Lower lobe of right lung (tissue), 2 donors: ENCODE measurements around the gene CTCF. TPM values are rescaled to one million over a fixed set of nuclear protein-coding genes. Genes with fewer than 3 reads are reported as not detected.

ENCODE experiments used
- ATAC-seq, 2 donors: fragments of 200-7000 bp; cut with Tn5 transposase; one replicate each; pipeline ENCODE4 v1.9.1; 2020 to 2022; ENCODE audit warnings: mild to moderate bottlenecking in 2 of 2, moderate library complexity in 2 of 2
- DNase-seq: peaks from one replicate; pipeline ENCODE4 v3.0.0-alpha.2; 2020
- H3K27ac ChIP-seq: fragments of 200-600 bp; one replicate; pipeline ENCODE4 v1.8.0; 2022
- H3K27me3 ChIP-seq: fragments of 200-600 bp; one replicate; pipeline ENCODE4 v1.8.0; 2022; ENCODE audit warnings: low read depth
- H3K36me3 ChIP-seq: fragments of 200-600 bp; one replicate; pipeline ENCODE4 v1.8.0; 2022; ENCODE audit warnings: mild to moderate bottlenecking
- H3K4me1 ChIP-seq: fragments of 200-600 bp; one replicate; pipeline ENCODE4 v1.8.0; 2022
- H3K4me3 ChIP-seq: fragments of 200-600 bp; one replicate; pipeline ENCODE4 v1.8.0; 2022; ENCODE audit warnings: mild to moderate bottlenecking
- H3K9me3 ChIP-seq: fragments of 200-600 bp; one replicate; pipeline ENCODE4 v1.8.0; 2022
- intact Hi-C: fragments of 100-400 bp; cut with DNase I; formaldehyde crosslinking; loops from one replicate; pipeline ENCODE4 v1.11.0; 2022
- total RNA-seq: library from RNA; stranded (reverse); fragmentation: NEBNext Ultra II Directional; extraction: Animal tissue kit (Norgen Biotek cat#: 25700); gene quantifications from one replicate; pipeline ENCODE4 v1.2.1, GENCODE V29; 2021
- TF ChIP-seq, protein P1 (sequence below): fragments of 200-600 bp; IDR thresholded peaks from one replicate; pipeline ENCODE4 v1.8.0; 2022; ENCODE audit warnings: antibody characterized with exemption, mild to moderate bottlenecking
- donor health status: DM: no; HTN: yes; CAD: no; lungs with severe emphysema.

The CTCF gene
- total RNA-seq, 1 donor from 2014 or later = 36.2 TPM

DNA sequence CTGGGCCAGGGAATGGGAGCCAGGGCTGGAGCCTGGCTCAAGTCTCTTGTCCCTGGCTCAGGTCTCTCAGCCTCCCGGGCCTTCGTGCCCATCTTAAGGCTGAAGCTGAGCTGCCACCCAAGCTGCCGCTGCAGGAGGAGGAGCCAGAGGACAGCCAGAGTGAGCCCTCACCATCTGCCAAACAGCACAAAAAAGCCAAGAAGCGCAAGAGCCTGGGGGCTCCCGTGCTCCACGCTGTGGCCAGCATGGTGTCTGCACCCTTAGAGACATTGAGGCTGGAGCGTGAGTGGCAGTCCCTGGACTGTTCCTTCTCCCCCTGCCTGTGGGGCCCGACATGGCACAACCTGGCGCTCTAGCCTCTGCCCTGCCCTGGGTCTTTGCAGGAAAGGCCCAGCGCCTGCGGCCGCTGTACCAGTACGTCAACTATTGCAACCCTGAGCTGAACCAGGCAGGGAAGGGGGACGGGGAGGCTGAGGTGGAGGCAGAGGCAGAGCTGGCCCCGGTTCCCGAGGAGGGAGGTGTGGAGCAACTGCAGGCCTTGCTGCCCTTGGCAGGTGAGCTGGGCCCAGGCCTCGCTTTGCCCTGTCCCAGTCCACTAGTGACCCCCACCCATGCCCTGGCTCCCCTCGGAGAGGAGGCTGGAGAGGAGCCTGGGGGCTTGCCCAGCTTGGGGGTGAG lies 105.6 kb downstream of the CTCF start:
- H3K27ac ChIP-seq = peak overlapping the region; percentile 92
- H3K4me3 ChIP-seq = peak overlapping the region; percentile 85
- no peaks in the 10 kb centered on the region for H3K27me3 ChIP-seq
- peak; percentile 78 to 84 for ATAC-seq
- intact Hi-C loops = no loop called here
- H3K36me3 ChIP-seq = peaks cover 10% of the 10 kb centered on the region
- no peaks in the 10 kb centered on the region for H3K9me3 ChIP-seq
- peak; percentile 86 for DNase-seq
- TF ChIP-seq, protein P1, sequence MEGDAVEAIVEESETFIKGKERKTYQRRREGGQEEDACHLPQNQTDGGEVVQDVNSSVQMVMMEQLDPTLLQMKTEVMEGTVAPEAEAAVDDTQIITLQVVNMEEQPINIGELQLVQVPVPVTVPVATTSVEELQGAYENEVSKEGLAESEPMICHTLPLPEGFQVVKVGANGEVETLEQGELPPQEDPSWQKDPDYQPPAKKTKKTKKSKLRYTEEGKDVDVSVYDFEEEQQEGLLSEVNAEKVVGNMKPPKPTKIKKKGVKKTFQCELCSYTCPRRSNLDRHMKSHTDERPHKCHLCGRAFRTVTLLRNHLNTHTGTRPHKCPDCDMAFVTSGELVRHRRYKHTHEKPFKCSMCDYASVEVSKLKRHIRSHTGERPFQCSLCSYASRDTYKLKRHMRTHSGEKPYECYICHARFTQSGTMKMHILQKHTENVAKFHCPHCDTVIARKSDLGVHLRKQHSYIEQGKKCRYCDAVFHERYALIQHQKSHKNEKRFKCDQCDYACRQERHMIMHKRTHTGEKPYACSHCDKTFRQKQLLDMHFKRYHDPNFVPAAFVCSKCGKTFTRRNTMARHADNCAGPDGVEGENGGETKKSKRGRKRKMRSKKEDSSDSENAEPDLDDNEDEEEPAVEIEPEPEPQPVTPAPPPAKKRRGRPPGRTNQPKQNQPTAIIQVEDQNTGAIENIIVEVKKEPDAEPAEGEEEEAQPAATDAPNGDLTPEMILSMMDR = peak; percentile 80
- H3K4me1 ChIP-seq = peaks cover 43% of the 10 kb centered on the region

DNA sequence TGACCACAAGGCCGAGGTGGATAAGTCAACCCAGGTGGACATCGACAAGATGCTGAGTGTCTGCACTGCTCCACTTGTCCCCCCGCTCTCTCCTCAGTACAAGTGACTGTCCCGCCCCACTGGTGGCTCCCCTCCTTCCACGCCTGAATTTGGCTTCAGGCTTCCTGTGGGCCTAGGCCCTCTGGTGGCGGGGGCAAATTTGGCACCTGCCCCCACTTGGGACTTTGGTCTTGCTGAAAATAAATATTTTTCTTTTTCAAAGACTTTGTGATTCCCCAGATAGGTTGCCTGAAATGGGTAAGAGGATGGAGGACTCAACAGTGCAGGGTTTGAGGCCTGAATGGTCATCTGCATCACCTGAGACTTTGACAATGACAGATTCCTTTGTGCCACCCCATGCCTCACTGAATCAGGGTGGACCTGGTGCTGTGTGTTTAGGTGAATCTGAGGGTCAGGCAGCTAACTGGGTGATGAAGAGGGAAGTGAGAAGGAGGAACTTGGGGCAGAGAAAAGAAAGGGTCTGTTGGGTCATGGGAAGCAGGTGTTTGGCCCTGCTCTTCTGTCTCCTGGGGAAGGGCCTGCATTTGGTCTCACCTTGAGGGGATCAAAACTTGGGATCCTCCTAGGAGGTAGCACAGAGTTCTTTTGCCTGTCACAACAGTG lies 106.3 kb downstream of the CTCF start:
- Histone ChIP-seq H3K9me3 (no peaks in the 10 kb centered on the region), H3K4me3 (no peak overlapping the region), H3K36me3 (peaks cover 3% of the 10 kb centered on the region), H3K27ac (peak overlapping the region; percentile 92), H3K27me3 (no peaks in the 10 kb centered on the region), H3K4me1 (peaks cover 50% of the 10 kb centered on the region)
- TF ChIP-seq, protein P1 = no peak
- no peak for ATAC-seq
- DNase-seq = peak; percentile 49
- intact Hi-C loops = no loop called here

DNA sequence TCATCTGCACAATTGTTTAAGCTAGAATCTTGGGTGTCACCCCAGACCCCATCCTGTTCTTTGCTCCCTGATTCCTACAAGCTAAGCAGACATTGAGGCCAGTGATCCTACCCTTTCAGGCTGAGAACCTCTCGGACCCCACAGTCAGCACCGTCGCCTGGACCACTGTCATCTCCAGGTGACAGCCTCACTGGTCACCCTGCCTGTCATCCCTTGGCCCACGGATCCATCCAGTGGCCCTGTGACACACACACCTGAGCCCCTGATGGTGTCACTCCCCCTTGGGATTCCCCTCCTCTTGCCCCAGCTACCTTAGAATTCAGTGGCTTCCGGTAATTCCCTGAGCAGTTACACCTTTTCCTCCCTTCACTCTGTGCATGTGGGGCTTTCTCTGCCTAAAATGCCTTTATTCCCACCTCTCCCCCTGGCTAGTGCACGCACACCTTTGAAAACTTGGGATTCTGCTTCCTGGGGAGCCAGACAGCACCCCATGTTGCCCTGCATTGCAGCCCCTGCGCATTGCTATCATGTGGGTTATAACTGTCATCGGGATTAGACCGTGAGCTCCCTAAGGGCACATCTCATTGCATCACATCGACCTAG lies 107.3 kb downstream of the CTCF start:
- Histone ChIP-seq H3K4me3 (no peak overlapping the region), H3K27me3 (no peaks in the 10 kb centered on the region), H3K9me3 (no peaks in the 10 kb centered on the region), H3K27ac (no peak overlapping the region), H3K36me3 (no peaks in the 10 kb centered on the region), H3K4me1 (peaks cover 60% of the 10 kb centered on the region)
- TF ChIP-seq, protein P1 = no peak
- intact Hi-C loops = no loop called here
- ATAC-seq = no peak
- peak; percentile 30 for DNase-seq

DNA sequence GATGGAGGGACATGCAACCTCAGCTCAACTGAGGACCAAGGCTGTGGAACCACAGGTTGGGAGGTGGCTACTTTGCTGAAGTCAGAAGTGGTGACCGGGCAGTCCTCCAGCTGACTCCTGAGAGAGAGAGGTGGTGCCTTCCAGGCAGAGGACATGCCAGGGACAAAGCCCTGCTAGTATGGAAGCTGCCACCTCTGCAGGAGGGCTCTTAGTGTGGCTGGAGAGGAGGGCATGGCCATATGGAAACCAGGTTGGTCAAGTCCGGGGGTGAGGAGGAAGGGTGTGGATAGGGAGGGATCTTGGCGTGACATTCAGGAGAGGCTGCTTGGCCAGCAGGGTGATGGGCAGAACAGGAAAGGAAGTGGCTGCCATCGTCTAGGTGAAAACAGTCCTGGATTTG lies 110.0 kb downstream of the CTCF start:
- Histone ChIP-seq H3K27me3 (no peaks in the 10 kb centered on the region), H3K4me3 (no peak overlapping the region), H3K9me3 (no peaks in the 10 kb centered on the region), H3K36me3 (no peaks in the 10 kb centered on the region), H3K4me1 (peaks cover 59% of the 10 kb centered on the region), H3K27ac (peak overlapping the region; percentile 73)
- TF ChIP-seq, protein P1 = no peak
- intact Hi-C loops = no loop called here
- DNase-seq (peak; percentile 79), ATAC-seq (peak; percentile 27 to 31)

DNA sequence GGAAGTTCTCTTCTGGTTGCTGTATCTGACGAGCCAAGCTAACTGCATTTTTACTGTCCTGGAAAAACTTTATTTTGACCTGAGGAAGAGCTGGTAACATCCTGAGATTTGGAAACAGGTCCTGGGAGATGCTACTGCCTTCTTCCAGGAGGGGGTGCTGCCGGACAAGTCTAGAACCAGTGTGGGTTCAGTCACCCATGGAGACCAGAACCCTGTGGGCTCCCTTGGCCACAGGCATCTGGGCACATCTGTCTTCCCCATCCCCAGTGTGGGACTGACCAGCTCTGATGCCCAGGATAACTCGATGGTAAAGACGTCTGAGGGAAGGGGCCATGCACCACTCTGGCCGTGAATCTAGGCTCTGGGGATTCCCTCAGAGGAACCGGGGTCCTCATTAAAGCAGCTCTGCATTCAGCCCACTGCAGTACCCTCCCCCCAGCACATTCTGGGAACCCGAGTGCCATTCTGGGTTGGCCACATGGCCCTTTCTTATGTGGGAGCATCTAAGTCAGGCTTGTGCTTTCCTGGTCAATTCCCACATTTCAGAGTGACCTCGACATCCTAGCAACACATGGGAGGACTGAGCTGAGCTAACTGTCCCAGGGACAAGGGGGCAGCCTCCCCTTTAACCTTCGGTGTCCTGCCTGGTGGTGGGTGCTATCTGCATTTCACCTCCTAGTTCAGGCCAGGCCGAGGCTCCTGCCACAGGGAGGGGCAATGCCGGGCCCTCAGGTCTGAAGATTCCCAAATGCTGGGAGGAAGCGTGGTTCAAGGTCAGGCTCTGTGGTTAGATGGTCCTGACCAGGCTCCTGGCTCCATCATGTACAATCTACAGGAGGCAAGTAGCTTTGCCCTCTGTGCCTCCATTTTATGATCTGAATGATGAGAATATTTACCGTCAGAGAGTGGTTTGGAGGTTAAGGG lies 110.7 kb downstream of the CTCF start:
- ATAC-seq (peak; percentile 76), DNase-seq (peak; percentile 77)
- intact Hi-C loops = no loop called here
- Histone ChIP-seq H3K9me3 (no peaks in the 10 kb centered on the region), H3K4me3 (no peak overlapping the region), H3K4me1 (peaks cover 59% of the 10 kb centered on the region), H3K36me3 (no peaks in the 10 kb centered on the region), H3K27ac (peak overlapping the region; percentile 73), H3K27me3 (no peaks in the 10 kb centered on the region)
- TF ChIP-seq, protein P1 = peak; percentile 80
